NCI-H524 (cell line): ENCODE results near the gene ATE1.
"Not testable (repeated sequence)": the region's sequence is repeated elsewhere in the genome, so short reads cannot be mapped to it uniquely, and the experiment has no call there.

Experiments
- DNase-seq, 2 experiments: peaks; one replicate each; lab custom pipeline; 2025; lab: John Stamatoyannopoulos, UW

ATE1 gene

DNA sequence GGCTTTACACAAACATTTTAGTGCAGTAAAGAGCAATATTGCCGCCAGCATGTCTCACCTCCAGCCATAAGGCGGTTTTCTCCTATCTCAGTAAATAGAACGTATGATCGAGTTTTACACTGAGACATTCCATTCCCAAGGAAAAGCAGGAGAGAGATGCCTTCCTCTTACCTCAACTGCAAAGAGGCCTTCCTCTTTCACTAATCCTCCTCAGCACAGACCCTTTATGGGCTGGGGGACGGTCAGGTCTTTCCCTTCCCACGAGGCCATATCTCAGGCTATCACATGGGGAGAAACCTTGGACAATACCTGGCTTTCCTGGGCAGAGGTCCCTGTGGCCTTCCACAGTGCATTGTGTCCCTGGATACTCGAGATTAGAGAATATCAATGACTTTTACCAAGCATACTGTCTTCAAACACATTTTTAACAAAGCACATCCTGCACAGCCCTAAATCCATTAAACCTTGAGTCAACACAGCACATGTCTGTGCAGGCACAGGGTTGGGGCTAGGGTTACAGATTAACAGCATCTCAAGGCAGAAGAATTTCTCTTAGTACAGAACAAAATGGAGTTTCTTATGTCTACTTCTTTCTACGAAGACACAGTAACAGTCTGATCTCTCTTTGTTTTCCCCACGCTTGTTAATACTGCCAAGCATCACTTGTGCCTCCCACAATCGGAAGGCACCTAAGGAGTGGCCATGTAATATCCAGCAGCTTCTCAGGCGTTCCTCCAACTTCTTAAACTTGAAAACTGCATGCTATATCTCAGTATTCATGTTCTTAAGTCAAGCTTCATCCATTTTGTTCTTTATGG, 2.6 kb upstream of the ATE1 start:
- not testable (repeated sequence) for DNase-seq

DNA sequence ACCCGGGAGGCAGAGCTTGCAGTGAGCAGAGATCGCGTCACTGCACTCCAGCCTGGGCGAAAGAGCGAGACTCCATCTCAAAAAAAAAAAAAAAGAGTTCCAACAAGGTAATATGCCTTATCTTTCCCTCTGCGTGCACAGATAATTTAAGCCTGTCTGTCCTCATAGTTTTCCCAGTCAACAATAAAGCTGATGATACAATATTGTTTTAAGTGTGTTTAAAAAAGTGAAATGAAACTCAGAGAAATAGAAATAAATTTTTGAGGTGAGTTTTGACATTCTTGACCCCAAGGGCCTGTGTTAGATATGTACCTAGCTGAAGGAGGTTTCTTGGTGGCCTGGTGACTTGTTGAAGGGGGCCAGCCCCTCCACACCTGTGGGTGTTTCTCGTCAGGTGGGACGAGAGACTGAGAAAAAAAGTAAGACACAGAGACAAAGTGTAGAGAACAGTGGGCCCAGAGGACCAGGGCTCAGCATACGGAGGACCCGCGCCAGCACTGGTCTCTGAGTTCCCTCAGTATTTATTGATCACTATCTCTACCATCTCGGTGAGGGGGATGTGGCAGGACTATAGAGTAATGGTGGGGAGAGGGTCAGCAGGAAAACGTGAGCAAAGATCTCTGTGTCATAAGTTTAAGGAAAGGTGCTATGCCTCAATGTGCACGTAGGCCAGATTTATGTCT, 1.9 kb upstream of the ATE1 start:
- not testable (repeated sequence) for DNase-seq

DNA sequence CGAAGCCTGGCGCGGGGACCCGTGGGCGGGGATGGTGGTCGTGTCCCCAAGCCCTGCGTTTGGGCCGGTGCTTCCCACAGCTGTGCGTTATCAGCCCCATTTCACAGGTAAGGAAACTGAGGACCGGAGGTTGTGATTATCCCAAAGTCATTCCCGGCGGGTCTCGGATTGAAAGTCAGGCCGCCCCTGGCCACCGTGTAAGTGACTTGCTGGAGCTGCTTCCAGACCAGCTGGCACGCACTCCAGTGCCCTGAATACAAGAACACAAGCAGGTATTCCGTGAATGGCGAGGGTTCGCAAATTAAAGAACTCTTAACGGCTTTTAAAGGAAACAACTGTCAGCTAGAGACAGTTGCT, 675 bp upstream of the ATE1 start:
- peak in 1 of 2 experiments; percentile 9 for DNase-seq

DNA sequence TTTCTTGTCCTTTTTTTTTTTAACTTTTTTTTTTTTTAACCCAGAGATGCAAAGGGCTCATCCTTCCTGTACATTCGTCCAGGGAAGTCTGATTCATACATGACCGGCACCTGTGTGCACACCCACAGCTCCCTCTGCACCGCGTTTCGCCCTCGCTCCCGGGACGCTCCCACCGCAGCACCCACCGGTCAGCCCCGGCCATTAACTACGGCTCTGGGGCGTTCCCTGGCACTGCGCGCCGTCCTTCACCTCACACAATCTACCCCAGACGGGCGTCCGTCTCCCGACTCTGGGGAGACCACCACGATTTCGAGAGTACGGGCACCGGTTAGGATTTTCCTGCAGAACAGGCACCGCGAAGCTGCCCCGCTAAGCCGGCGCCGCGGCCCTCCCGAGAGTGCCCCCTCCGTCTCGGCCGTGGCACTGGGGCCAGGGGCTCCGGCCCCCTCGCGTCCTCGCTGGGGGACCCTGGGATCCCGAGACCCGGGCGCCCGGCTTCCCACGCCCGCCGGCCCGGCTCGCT, 452 bp downstream of the ATE1 start:
- peak in 1 of 2 experiments; percentile 43 for DNase-seq

DNA sequence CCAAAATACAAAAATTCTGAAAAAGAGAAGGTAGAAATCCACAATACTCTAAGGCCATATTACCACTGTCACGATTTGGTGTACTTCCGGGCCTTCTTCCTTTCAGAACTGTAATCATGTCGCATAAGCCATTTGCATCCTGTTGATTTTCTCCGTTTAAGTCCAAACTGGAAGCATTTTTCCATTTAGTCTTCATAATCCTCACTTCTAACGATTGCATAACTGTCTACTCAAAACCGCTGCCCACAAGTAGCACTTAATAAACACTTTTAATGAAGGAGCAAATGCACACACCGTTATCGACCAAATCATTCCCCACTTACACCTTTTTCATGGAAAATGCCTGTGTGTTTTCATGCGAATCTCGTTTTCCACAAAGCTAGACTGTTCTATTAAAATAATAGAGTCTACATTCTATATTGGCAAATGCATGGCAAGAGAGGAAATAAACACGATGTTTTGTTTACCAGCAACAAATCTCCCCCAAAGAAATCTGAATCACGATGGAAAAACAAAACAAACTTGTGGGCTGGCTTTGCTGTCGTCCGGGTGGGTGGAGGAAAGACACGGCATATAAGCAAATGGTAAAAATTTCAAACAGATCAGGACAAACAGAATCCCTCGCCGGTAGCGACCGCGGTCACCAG, 1.0 kb downstream of the ATE1 start:
- no peak for DNase-seq

DNA sequence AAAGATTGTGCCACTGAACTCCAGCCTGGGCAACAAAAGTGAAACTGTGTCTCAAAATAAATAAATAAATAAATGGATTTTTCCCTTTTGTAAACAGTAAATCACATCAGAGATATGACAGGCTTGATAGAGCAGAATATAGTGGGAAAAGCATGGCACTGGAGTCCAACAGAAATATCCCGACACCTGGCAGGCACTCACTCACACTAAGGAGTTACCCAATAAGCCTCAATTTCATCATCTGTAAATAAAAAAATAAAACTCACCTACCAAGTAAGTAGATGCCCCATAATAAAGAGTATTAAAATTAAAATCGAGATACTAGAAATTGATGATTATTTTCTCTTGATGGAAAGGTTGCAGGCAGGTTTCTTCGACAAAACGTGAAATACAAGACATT, 1.7 kb downstream of the ATE1 start:
- DNase-seq = no peak

DNA sequence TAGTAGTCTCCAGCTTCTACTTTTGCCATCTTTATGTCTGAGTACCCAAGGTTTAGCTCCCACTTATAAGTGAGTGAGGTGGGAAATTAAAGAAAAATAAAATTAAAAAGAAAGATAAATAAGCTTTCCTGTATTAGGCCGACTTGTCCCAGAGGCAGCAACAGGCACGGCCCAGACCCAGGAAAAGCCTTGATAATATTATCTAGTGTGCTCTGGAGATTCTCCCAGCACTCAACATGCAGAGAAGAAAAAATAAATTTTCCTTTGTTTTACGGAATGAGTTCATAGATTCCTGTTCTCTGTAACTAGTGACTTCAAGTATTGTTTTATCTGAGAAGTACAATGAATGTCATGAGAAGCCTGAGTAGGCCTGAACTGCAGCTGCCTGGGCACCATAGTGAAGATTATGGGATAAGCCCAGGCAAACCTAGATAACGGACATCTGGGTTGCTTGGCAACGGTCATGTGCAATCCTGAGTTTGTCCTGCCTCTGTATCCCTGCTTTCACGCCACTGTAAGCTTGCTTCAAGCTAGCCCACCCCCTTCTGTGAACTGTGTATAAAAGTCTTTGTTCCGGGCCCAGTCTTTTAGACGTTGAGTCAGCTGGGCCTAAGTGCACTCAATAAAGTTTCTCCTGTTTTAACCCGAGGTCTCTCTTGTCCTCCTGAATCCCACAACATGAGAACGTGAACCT, 6.4 kb downstream of the ATE1 start:
- peak in 1 of 2 experiments; percentile 0 for DNase-seq

DNA sequence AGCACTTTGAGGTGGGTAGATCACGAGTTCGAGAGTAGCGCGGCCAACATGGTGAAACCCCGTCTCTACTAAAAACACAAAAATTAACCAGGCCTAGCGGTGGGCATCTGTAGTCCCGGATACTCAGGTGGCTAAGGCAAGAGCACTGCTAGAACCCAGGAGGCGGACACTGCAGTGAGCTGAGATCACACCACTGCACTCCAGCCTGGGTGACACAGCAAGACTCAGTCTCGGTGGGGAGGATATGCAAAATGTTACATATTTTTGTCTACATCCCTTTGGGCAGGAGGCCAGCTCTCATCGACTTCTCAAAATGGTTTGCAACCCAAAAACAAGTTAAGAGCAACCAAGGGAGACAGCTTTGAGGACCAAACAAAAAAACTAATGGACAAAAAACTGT, 8.2 kb downstream of the ATE1 start:
- DNase-seq = no peak

DNA sequence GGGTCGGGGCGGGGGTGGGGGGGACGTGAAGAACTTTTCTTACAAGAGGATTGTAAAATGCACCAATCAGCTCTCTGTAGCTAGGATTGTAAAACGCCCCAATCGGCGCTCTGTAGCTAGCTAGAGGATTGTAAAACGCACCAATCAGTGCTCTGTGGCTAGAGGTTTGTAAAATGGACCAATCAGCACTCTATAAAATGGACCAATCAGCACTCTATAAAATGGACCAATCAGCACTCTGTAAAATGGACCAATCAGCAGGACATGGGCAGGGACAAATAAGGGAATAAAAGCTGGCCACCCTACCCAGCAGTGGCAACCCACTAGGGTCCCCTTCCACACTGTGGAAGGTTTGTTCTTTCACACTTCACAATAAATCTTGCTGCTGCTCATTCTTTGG, 9.0 kb downstream of the ATE1 start:
- not testable (repeated sequence) for DNase-seq

DNA sequence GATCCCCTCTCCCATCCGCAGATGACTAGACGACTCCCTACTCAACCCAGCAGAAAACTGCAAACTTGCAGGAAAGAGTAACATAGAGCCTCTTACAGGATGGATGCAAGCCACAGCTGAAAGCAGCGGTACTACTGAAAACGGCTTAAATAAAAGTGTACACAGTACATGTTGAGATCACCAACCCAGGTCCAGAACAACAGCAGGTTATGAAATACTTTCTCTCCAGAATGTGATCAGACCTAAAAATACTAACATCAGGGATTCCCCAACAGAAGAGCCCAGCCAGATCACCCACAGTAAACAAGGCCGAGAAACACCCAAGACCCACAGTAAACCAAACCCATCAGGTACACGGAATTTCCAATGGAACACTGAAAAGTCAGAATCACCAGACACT, 13.2 kb downstream of the ATE1 start:
- DNase-seq = no peak

DNA sequence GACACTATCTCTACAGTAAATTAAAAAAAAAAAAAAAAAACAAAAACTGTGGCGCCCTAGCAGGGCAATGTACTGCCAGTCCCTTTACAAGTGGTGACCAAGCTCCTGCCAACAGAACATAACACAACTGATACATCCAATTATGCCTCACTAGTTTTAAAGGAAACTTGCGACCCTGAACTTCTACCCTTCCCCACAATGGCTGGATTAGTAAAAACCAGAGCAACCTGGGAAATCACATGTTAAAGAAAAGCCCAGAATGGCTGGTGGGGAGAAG, 16.5 kb downstream of the ATE1 start:
- DNase-seq = no peak

DNA sequence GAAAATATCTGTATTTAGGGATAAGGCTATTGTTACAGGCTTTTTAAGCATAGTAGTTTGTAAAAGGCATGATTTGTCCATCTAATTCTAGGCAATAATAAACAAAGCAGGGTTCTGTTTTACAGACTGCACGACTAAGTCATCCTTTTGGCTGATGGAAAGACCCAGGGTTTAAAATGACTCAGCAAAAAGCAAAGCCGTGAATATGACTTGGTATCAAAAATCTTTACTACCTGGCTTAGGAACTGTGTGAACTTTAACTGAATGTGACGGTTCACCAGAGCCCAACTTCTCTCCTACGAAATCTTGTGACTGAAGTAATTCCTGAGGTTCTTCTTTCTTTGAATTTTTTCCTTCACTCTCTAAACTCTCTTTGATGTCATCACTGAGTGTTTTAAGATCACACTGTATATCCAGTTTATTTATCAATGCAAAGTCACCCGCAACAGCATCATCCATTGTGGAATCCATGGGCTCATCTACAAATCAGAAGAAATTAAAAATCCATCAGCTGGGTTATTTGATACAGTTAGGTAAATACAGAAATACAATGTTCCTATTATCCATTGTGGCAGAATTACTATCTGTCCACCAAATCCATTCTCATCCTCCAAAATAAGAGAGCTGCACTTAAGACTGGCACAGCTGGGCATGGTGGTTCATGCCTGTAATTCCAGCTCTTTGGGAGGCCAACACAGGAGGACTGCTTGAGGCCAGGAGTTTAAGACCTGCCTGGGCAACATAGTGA, 17.0 kb downstream of the ATE1 start:
- no peak for DNase-seq

DNA sequence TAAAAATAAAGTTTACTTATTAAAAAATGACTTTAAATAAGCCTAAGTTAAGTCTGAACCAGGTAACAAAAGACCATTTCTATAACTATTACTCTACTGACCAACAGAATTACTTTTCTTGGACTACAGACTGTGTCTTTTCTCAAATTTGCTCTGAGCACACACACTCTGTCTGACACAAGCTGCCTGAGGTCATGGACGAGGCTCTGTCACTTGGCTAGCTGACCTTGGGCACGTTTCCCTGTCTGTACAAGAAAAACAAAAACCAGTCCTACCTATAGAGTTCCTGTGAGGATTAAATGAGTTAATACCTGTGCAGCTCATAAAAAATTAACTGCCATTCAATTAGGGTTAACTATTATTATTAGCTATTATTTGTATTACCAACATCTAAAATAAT, 22.9 kb downstream of the ATE1 start:
- DNase-seq = no peak

DNA sequence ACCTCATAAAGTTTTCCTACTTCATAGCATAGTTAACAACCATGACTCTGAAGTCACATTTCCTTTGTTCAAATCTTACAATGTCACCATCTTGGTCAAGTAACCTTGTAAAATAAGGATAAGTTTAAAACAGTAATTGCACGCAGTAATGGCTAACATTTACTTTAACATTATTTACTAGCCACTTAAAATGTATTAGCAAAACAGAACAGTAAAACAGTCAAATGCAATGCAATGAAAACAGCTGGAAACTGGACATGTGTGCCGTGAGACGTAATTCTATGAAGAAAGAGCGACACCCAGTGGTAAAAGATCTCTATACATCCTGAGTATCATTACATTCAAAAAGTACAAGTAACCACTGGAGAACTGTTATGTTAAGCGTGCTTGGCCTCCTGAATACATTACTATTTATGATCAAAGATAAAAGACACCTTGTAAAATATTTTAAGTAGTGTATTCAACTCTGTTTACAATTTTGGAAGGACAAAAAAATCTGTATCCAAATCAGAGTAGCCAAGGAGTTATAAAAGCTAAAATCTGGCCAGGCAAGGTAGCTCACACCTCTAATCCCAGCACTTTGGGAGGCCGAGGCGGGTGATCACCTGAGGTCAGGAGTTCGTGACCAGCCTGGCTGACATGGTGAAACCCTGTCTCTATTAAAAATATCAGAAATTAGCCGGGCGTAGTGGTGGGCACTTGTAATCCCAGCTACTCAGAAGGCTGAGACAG, 27.2 kb downstream of the ATE1 start:
- DNase-seq = peak in 1 of 2 experiments; percentile 54

DNA sequence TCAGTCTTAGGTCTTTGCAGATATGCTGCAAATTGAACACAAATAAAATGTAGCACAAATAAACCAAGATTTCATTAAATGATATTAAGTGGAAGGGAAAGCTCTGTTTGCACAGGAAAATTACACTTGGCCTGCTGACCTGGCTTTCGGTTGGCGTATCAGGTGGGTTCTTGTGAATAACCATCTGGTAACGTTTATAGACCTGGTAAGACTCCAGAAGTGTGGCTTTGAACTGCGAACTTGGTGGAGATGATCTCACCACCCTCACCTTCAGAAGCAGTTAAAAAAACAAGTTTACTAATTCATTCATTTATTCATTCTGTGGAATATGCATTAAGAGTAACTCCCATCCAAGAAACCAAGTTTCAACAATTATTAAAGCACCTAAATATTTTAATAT, 28.1 kb downstream of the ATE1 start:
- no peak for DNase-seq

DNA sequence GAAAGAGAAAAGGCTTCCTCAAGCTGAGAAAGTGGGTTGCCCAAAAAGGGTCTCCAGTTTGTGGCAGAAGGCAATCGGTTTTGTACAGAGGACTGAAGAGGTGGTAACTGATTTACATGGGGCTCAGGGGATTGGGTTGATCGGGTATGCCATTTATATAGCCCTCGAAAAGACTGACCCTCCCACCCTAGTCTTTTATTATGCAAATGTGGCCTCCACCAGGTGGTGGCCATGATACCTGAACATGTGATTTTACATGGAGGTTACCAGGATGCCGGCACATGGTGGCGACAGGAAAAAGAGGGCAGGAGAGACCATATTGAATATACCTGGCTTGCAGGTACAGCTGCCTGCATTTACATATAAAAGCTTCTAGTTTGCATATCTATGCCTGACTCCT, 36.7 kb downstream of the ATE1 start:
- no peak for DNase-seq

DNA sequence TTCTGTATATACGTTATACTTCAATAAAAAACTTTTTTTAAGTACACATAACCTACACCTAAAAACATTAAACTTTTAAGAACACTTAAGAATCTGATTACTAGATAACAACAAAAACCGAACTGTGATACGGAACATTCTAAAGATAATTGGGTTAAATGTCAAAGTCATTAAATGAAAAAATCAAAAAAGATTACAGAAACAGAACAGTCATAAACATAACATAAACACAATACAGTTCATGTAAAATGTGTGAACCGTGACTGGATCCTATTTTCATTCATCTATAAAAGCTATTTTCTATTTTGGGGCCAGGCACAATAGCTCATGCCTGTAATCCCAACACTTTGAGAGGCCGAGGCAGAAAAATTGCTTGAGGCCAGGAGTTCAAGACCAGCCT, 38.6 kb downstream of the ATE1 start:
- DNase-seq = no peak

DNA sequence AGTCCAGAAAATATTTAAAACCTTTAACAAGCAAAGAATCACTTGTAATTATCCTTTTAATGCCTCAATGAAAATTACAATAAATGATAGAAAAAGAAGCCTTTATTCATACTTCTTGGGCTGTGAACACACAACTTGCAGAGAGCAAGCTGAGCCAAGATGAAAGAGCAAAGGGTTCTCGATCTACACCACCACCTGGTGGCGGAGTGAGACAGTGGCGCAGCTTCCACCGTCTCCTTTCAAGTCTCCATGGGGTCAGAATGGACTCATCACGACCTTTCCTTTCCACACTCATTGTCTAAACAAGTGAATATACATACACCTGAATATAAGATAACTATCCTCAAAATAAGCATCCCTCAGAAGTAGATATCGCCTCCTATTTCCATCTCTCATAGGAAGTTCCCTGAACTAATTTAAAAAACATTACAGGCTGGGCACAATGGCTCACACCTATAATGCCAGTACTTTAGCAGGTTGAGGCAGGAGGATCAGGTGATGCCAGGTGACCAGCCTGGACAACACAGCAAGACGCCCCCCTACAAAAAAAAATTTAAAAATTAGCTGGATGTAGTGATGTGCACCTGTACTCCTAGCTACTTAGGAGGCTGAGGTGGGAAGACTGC, 40.7 kb downstream of the ATE1 start:
- peak in 1 of 2 experiments; percentile 38 for DNase-seq

DNA sequence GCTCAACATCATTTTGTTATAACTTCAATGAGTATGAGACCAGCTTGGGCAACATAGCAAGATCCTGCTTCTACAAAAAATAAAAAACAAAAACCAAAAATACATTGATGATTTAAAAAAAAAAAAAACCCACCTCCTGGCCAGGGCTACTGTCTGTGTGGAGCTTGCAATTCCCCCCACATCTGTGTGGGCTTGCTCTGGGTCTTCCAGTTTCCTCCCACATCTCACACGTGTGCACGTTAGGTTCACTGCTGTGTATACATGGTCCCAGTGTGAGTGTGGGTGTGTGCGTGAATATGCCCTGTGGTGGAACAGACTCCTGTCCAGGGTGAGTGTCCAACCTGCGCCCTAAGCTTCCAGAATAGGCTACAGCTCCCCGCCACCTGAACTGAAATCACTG, 41.6 kb downstream of the ATE1 start:
- no peak for DNase-seq

DNA sequence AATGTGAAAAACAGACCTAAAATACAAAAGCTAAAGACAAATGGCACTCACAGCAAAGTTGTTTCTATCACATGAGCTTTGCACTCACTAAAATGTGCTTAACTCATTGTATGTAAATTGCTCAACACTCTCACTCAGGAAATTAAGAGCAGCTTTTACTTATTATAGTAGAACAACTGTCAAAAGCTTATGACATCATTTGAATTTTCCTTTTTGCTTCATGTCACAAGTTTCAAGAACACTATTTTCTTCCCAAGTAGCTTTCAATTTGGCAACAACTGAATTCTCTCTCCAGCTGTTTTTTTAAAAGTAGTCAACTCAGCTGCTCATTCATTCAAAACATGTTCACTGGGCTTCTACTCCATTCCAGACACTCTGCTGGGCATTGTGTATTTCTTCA, 46.9 kb downstream of the ATE1 start:
- DNase-seq = no peak

DNA sequence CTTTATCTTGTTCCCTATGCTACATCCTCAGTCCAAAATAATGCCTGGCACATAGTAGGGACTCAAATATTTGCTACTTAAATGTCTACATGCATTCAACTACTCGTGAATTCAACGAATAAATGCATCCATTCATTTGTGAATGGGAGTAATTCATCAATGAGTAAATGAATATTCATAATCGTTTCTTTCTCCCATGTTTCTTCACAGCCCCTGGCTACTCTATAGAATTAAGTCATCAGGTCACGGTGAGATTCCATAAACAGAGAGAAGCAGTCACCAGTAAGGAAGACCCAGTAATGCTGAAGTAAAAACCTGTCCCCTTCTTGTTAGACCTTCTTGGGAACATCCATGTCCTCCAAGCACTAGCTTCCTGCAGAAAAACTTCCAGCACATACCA, 48.4 kb downstream of the ATE1 start:
- no peak for DNase-seq
